NB4 (cell line): ENCODE data around the gene ADSS2.

Experiments used
- CTCF ChIP-seq: IDR thresholded peaks from one replicate; pipeline ENCODE4 v1.5.1; 2012; ENCODE audit warnings: low read depth, low read length
- MYC ChIP-seq: IDR thresholded peaks from 2 replicates; pipeline ENCODE4 v1.6.1; 2011; ENCODE audit warnings: low read depth, low read length
- POLR2A ChIP-seq: IDR thresholded peaks from 2 replicates; pipeline ENCODE4 v1.6.1; 2011; ENCODE audit warnings: mild to moderate bottlenecking; ENCODE audit not compliant: insufficient read length; ENCODE audit errors: extremely low read depth

- no peak for TF ChIP-seq MYC
- TF ChIP-seq CTCF, result no peak
- no peak for TF ChIP-seq POLR2A
Measured at GRCh38 chr1:244400974-244401373, 50.7 kb downstream of the ADSS2 start.
